RWPE2 (cell line): Measurements from ENCODE around the gene VWC2L.

Experiments used
- ATAC-seq: fragments of 200-7000 bp; cut with Tn5 transposase; 3 replicates; pipeline ENCODE4 v1.9.1; 2021; ENCODE audit warnings: low read depth
- DNase-seq: peaks from one replicate; pipeline ENCODE4 v3.0.0-alpha.2; 2020; ENCODE audit warnings: low spot score
- H3K27ac ChIP-seq: fragments of 450-650 bp; 2 replicates; pipeline ENCODE4 v1.5.1; 2017; ENCODE audit warnings: mild to moderate bottlenecking; ENCODE audit not compliant: poor library complexity, severe bottlenecking
- H3K27me3 ChIP-seq: fragments of 250-450 bp; sonication (Bioruptor Pico); 2 replicates; pipeline ENCODE4 v1.5.1; 2021; ENCODE audit warnings: mild to moderate bottlenecking, moderate library complexity; ENCODE audit not compliant: insufficient read depth, poor library complexity, severe bottlenecking
- H3K36me3 ChIP-seq: fragments of 250-450 bp; sonication (Bioruptor Pico); 2 replicates; pipeline ENCODE4 v1.5.1; 2020; ENCODE audit warnings: low read depth, mild to moderate bottlenecking, moderate library complexity
- H3K4me1 ChIP-seq: fragments of 250-450 bp; sonication (Bioruptor Pico); 2 replicates; pipeline ENCODE4 v1.5.1; 2021; ENCODE audit warnings: mild to moderate bottlenecking, moderate library complexity; ENCODE audit not compliant: insufficient read depth, poor library complexity, severe bottlenecking
- H3K4me3 ChIP-seq: fragments of 250-450 bp; sonication (Bioruptor Pico); 2 replicates; pipeline ENCODE4 v1.5.1; 2021; ENCODE audit warnings: mild to moderate bottlenecking, moderate library complexity; ENCODE audit not compliant: severe bottlenecking
- H3K9me3 ChIP-seq: fragments of 250-450 bp; sonication (Bioruptor Pico); 2 replicates; pipeline ENCODE4 v1.5.1; 2021; ENCODE audit warnings: mild to moderate bottlenecking, moderate library complexity; ENCODE audit not compliant: severe bottlenecking
- TF ChIP-seq, protein P1 (sequence below): fragments of 450-650 bp; IDR thresholded peaks from one replicate; pipeline ENCODE4 v1.5.1; 2017; ENCODE audit warnings: mild to moderate bottlenecking, moderate library complexity; ENCODE audit not compliant: poor library complexity, severe bottlenecking

Gene VWC2L

GRCh38 chr2:214471990-214472389 is 61.1 kb downstream of the VWC2L start:
- Histone ChIP-seq H3K4me3 (no peak overlapping the region), H3K4me1 (no peaks in the 10 kb centered on the region), H3K27me3 (no peaks in the 10 kb centered on the region), H3K9me3 (no peaks in the 10 kb centered on the region), H3K36me3 (no peaks in the 10 kb centered on the region), H3K27ac (no peak overlapping the region)
- DNase-seq, result no peak
- TF ChIP-seq, protein P1, sequence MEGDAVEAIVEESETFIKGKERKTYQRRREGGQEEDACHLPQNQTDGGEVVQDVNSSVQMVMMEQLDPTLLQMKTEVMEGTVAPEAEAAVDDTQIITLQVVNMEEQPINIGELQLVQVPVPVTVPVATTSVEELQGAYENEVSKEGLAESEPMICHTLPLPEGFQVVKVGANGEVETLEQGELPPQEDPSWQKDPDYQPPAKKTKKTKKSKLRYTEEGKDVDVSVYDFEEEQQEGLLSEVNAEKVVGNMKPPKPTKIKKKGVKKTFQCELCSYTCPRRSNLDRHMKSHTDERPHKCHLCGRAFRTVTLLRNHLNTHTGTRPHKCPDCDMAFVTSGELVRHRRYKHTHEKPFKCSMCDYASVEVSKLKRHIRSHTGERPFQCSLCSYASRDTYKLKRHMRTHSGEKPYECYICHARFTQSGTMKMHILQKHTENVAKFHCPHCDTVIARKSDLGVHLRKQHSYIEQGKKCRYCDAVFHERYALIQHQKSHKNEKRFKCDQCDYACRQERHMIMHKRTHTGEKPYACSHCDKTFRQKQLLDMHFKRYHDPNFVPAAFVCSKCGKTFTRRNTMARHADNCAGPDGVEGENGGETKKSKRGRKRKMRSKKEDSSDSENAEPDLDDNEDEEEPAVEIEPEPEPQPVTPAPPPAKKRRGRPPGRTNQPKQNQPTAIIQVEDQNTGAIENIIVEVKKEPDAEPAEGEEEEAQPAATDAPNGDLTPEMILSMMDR, result no peak
- no peak for ATAC-seq

- H3K27ac ChIP-seq, result no peak overlapping the region
- H3K36me3 ChIP-seq, result no peaks in the 10 kb centered on the region
- DNase-seq (no peak), ATAC-seq (no peak)
- no peaks in the 10 kb centered on the region for H3K27me3 ChIP-seq
- H3K4me1 ChIP-seq, result no peaks in the 10 kb centered on the region
- TF ChIP-seq, protein P1, result no peak
- H3K4me3 ChIP-seq, result no peak overlapping the region
- no peaks in the 10 kb centered on the region for H3K9me3 ChIP-seq
These were observed 66.5 kb downstream of the VWC2L start for GRCh38 chr2:214477305-214477704.

DNA sequence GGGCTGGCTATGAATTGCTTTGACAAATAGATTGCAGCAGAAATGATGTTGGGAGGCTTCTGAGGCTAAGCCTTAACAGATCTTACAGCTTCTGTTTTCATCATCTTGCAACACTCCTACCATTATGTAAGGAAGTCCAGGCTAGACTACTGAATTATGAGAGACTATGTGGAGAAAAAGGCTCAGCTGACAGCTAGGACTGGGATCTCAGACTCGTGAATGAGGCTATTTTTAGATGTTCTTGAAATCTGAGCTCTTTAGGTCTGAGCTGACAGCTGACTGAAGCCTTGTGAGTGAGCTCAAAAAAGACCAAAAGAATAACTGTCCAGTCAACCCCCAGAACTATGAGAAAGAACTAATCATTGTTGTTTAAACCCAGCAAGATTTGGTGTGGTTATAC is 70.3 kb downstream of the VWC2L start:
- DNase-seq (no peak), ATAC-seq (peak; percentile 49; the same call in 2 of the 3 replicates)
- Histone ChIP-seq H3K4me3 (no peak overlapping the region), H3K4me1 (no peaks in the 10 kb centered on the region), H3K27ac (no peak overlapping the region), H3K27me3 (no peaks in the 10 kb centered on the region), H3K36me3 (no peaks in the 10 kb centered on the region), H3K9me3 (no peaks in the 10 kb centered on the region)
- TF ChIP-seq, protein P1, result no peak

GRCh38 chr2:214482728-214483127 is 71.9 kb downstream of the VWC2L start:
- H3K9me3 ChIP-seq, result no peaks in the 10 kb centered on the region
- no peaks in the 10 kb centered on the region for H3K27me3 ChIP-seq
- DNase-seq, result no peak
- ATAC-seq, result no peak
- no peak overlapping the region for H3K27ac ChIP-seq
- no peak overlapping the region for H3K4me3 ChIP-seq
- TF ChIP-seq, protein P1, result no peak
- H3K4me1 ChIP-seq, result no peaks in the 10 kb centered on the region
- no peaks in the 10 kb centered on the region for H3K36me3 ChIP-seq

DNA sequence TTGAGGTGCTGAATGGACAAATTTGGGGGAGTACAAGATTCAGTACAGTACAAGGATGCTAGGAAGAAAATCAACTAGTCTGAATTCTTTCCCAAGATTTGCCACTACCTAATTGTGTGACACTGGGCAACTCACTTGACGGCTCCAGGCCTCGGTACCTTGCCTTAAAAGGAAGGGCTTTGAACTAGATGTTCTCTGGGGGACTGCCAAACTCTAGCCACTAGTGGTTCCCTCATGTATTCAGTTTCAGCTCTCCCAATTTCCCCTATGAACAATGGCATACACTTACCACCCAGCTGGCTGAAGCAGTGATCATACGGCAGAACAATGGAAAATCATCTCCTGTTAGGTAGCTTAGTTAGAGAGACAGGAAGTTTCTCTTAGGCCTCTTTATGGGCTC is 73.4 kb downstream of the VWC2L start:
- Histone ChIP-seq H3K4me1 (no peaks in the 10 kb centered on the region), H3K27me3 (no peaks in the 10 kb centered on the region), H3K4me3 (no peak overlapping the region), H3K9me3 (no peaks in the 10 kb centered on the region), H3K36me3 (no peaks in the 10 kb centered on the region), H3K27ac (no peak overlapping the region)
- DNase-seq (no peak), ATAC-seq (no peak)
- TF ChIP-seq, protein P1, result no peak
